H1 (cell line): Measurements from ENCODE around the gene SRRM4. TPM values are rescaled to one million over a fixed set of nuclear protein-coding genes. Genes with fewer than 3 reads are reported as not detected.

ENCODE experiments used
- CTCF ChIA-PET: fragments of 300-600 bp; sonication (Branson Sonifier 250); formaldehyde crosslinking; loops from one replicate; lab custom pipeline; 2021; ENCODE audit not compliant: partially characterized antibody; lab: Charles Lee
- POLR2A ChIA-PET: fragments of 300-600 bp; sonication (Branson Sonifier 250); formaldehyde crosslinking; loops from one replicate; lab custom pipeline; 2021; ENCODE audit warnings: inconsistent platforms; ENCODE audit not compliant: partially characterized antibody; lab: Charles Lee
- DNase-seq, 2 experiments: peaks; one replicate each; pipeline versions ENCODE4 v3.0.0 to v3.0.0-alpha.2; 2010 to 2022; ENCODE audit warnings: low spot score in 2 of 2, low read depth in 1 of 2, mixed read lengths in 1 of 2
- FAIRE-seq: peaks from 2 replicates; lab custom pipeline; 2011; peaks lifted over from hg19 to GRCh38; lab: Jason Lieb, UNC
- H2AFZ ChIP-seq: 2 replicates; pipeline ENCODE4 v1.8.1; 2012; ENCODE audit warnings: low read length, inconsistent platforms
- H2AK5ac ChIP-seq: 2 replicates; pipeline ENCODE4 v1.6.1; 2013; ENCODE audit warnings: low read depth, low read length
- H2BK120ac ChIP-seq: replicated peaks from 2 replicates; pipeline ENCODE3; 2013; ENCODE audit warnings: low read depth, low read length, inconsistent platforms
- H2BK12ac ChIP-seq: 2 replicates; pipeline ENCODE4 v1.6.1; 2013; ENCODE audit warnings: low read depth, low read length
- H2BK15ac ChIP-seq: 2 replicates; pipeline ENCODE4 v1.6.1; 2013; ENCODE audit warnings: low read length
- H2BK20ac ChIP-seq: 2 replicates; pipeline ENCODE4 v1.6.1; 2013; ENCODE audit warnings: low read length
- H2BK5ac ChIP-seq: 2 replicates; pipeline ENCODE4 v1.6.1; 2013; ENCODE audit warnings: low read depth, low read length
- H3K14ac ChIP-seq: 2 replicates; pipeline ENCODE4 v1.6.1; 2013; ENCODE audit warnings: inconsistent platforms; ENCODE audit not compliant: insufficient read length
- H3K18ac ChIP-seq: 2 replicates; pipeline ENCODE4 v1.6.1; 2013; ENCODE audit warnings: low read length; ENCODE audit errors: extremely low read depth
- H3K23ac ChIP-seq: 2 replicates; pipeline ENCODE4 v1.6.1; 2013; ENCODE audit warnings: inconsistent platforms; ENCODE audit not compliant: insufficient read length
- H3K23me2 ChIP-seq: 2 replicates; pipeline ENCODE4 v1.6.1; 2013; ENCODE audit warnings: low read depth, low read length
- H3K27ac ChIP-seq: 2 replicates; pipeline ENCODE4 v1.6.1; 2011; ENCODE audit warnings: low read depth, low read length, inconsistent platforms
- H3K27me3 ChIP-seq, 4 experiments: replicated peaks in 1 of 4; 1 replicate in 1 of 4; 2 replicates in 3 of 4; pipeline versions ENCODE4 v1.6.1 to v1.8.1; 2011 to 2013; ENCODE audit warnings: low read length in 3 of 4, mild to moderate bottlenecking in 3 of 4, inconsistent platforms in 2 of 4, mixed read lengths in 2 of 4, moderate library complexity in 1 of 4; ENCODE audit not compliant: control insufficient read depth in 3 of 4, insufficient read depth in 3 of 4; ENCODE audit errors: extremely low read depth in 1 of 4
- H3K36me3 ChIP-seq, 4 experiments: 2 replicates each; pipeline versions ENCODE4 v1.6.1 to v1.8.1; 2011 to 2013; ENCODE audit warnings: mild to moderate bottlenecking in 4 of 4, low read length in 3 of 4, moderate library complexity in 2 of 4, control low read depth in 1 of 4, inconsistent platforms in 1 of 4; ENCODE audit not compliant: insufficient read depth in 4 of 4, control insufficient read depth in 2 of 4
- H3K4ac ChIP-seq: replicated peaks from 2 replicates; pipeline ENCODE3; 2013; ENCODE audit warnings: low read length, low read depth, mixed read lengths, inconsistent platforms; ENCODE audit not compliant: insufficient read length
- H3K4me1 ChIP-seq, 4 experiments: replicated peaks in 1 of 4; 1 replicate in 1 of 4; 2 replicates in 3 of 4; pipeline versions ENCODE4 v1.6.1 to v1.8.1; 2011 to 2013; ENCODE audit warnings: low read length in 3 of 4, inconsistent platforms in 2 of 4, mixed read lengths in 1 of 4; ENCODE audit not compliant: insufficient read depth in 4 of 4, control insufficient read depth in 3 of 4
- H3K4me2 ChIP-seq, 2 experiments: 2 replicates each; pipeline versions ENCODE4 v1.6.1 to v1.8.1; 2011 to 2013; ENCODE audit warnings: low read depth in 2 of 2, low read length in 2 of 2, control low read depth in 1 of 2, inconsistent platforms in 1 of 2, mild to moderate bottlenecking in 1 of 2; ENCODE audit not compliant: insufficient read depth in 1 of 2
- H3K4me3 ChIP-seq, 4 experiments: fragments of 200-600, 300-600 bp in 1 of 4; sonication (generic), shearing (Covaris generic), sonication (Bioruptor Twin) in 1 of 4; 2 replicates each; pipeline versions ENCODE4 v1.5.1 to v1.8.1; 2011 to 2016; ENCODE audit warnings: low read length in 4 of 4, low read depth in 3 of 4, control low read depth in 2 of 4, inconsistent platforms in 2 of 4, mild to moderate bottlenecking in 2 of 4, mixed read lengths in 1 of 4, moderate library complexity in 1 of 4; ENCODE audit not compliant: insufficient read depth in 2 of 4; ENCODE audit errors: extremely low read depth in 1 of 4
- H3K56ac ChIP-seq: replicated peaks from 2 replicates; pipeline ENCODE3; 2013; ENCODE audit warnings: low read depth, mild to moderate bottlenecking, mixed read lengths, low read length, inconsistent platforms; ENCODE audit not compliant: insufficient read length
- H3K79me1 ChIP-seq: 2 replicates; pipeline ENCODE4 v1.6.1; 2013; ENCODE audit warnings: low read depth, low read length, control low read depth
- H3K79me2 ChIP-seq, 2 experiments: 2 replicates each; pipeline versions ENCODE4 v1.6.1 to v1.8.1; 2012 to 2013; ENCODE audit warnings: low read length in 2 of 2, mild to moderate bottlenecking in 2 of 2, inconsistent platforms in 1 of 2; ENCODE audit not compliant: insufficient read depth in 2 of 2, control insufficient read depth in 1 of 2
- H3K9ac ChIP-seq, 4 experiments: replicated peaks in 1 of 4; 1 replicate in 1 of 4; 2 replicates in 3 of 4; pipeline versions ENCODE4 v1.6.1 to v1.8.1; 2011 to 2013; ENCODE audit warnings: low read depth in 3 of 4, low read length in 3 of 4, control low read depth in 2 of 4, mild to moderate bottlenecking in 2 of 4, moderate library complexity in 2 of 4, inconsistent platforms in 1 of 4; ENCODE audit errors: extremely low read depth in 1 of 4
- H3K9me3 ChIP-seq, 2 experiments: 2 replicates each; pipeline versions ENCODE4 v1.6.1 to v1.8.1; 2012 to 2013; ENCODE audit warnings: mild to moderate bottlenecking in 2 of 2, moderate library complexity in 2 of 2, control low read depth in 1 of 2, inconsistent platforms in 1 of 2, low read depth in 1 of 2, low read length in 1 of 2, mixed read lengths in 1 of 2; ENCODE audit not compliant: insufficient read depth in 2 of 2
- H4K20me1 ChIP-seq, 2 experiments: replicated peaks in 1 of 2; 2 replicates each; pipeline versions ENCODE3 to v1.8.1; 2011 to 2013; ENCODE audit warnings: inconsistent platforms in 2 of 2, low read length in 2 of 2, mild to moderate bottlenecking in 1 of 2; ENCODE audit not compliant: insufficient read depth in 2 of 2, control insufficient read depth in 1 of 2
- H4K5ac ChIP-seq: 2 replicates; pipeline ENCODE4 v1.6.1; 2013; ENCODE audit warnings: low read length, low read depth, mixed read lengths, inconsistent platforms; ENCODE audit not compliant: insufficient read length
- H4K8ac ChIP-seq: 2 replicates; pipeline ENCODE4 v1.8.0; 2013; ENCODE audit warnings: mild to moderate bottlenecking, moderate library complexity, low read length, inconsistent platforms; ENCODE audit not compliant: insufficient read depth; ENCODE audit errors: extremely low read depth
- H4K91ac ChIP-seq: replicated peaks from 2 replicates; pipeline ENCODE3; 2013; ENCODE audit warnings: low read length, mixed read lengths, inconsistent platforms; ENCODE audit not compliant: insufficient read length
- ASH2L ChIP-seq: fragments of 200-600, 300-600 bp; sonication (generic); IDR thresholded peaks from one replicate; pipeline ENCODE4 v1.7.1; 2017; ENCODE audit warnings: low read length
- BACH1 ChIP-seq: IDR thresholded peaks from 2 replicates; pipeline ENCODE4 v1.6.1; 2012; ENCODE audit warnings: low read length, improper control_type of control experiment
- CHD2 ChIP-seq: IDR thresholded peaks from 2 replicates; pipeline ENCODE4 v1.6.1; 2012; ENCODE audit warnings: low read length, improper control_type of control experiment
- CTBP2 ChIP-seq: IDR thresholded peaks from 2 replicates; pipeline ENCODE4 v1.7.0; 2011; ENCODE audit warnings: borderline replicate concordance, mild to moderate bottlenecking, moderate library complexity, mixed read lengths, low read length; ENCODE audit not compliant: insufficient read depth, insufficient read length
- EP300 ChIP-seq, 2 experiments: IDR thresholded peaks; 1 replicate in 1 of 2; 2 replicates in 1 of 2; pipeline ENCODE4 v1.6.1; 2011 to 2012; ENCODE audit warnings: low read depth in 2 of 2, low read length in 2 of 2, mild to moderate bottlenecking in 2 of 2, borderline replicate concordance in 1 of 2, inconsistent platforms in 1 of 2, moderate library complexity in 1 of 2
- FOSL1 ChIP-seq: IDR thresholded peaks from 2 replicates; pipeline ENCODE4 v1.6.1; 2011; ENCODE audit warnings: mild to moderate bottlenecking, low read depth, low read length, moderate library complexity; ENCODE audit not compliant: insufficient read depth
- GABPA ChIP-seq: IDR thresholded peaks from 2 replicates; pipeline ENCODE4 v1.6.1; 2011; ENCODE audit warnings: mild to moderate bottlenecking, low read length, moderate library complexity, borderline replicate concordance; ENCODE audit not compliant: insufficient read depth
- NANOG ChIP-seq: IDR thresholded peaks from 2 replicates; pipeline ENCODE4 v1.6.1; 2011; ENCODE audit warnings: low read length, low read depth, mild to moderate bottlenecking, inconsistent platforms; ENCODE audit not compliant: insufficient read depth, poor library complexity, severe bottlenecking
- NRF1 ChIP-seq: IDR thresholded peaks from 2 replicates; pipeline ENCODE4 v1.6.1; 2011; ENCODE audit warnings: mild to moderate bottlenecking, low read depth, low read length, improper control_type of control experiment
- PHF8 ChIP-seq: fragments of 200-600 bp; sonication (generic); conservative IDR thresholded peaks from 2 replicates; pipeline ENCODE4 v1.7.1; 2012; ENCODE audit warnings: low read depth, mild to moderate bottlenecking, inconsistent platforms, low read length, moderate library complexity
- TAF7 ChIP-seq: optimal IDR thresholded peaks from 2 replicates; pipeline ENCODE3; 2011; ENCODE audit warnings: low read depth, mild to moderate bottlenecking, inconsistent platforms, low read length, moderate library complexity, borderline replicate concordance
- WGBS, 2 experiments: shearing (Covaris generic) in 1 of 2; methylation state at CpG; one replicate each; pipeline versions ENCODE4 v1.1.6 to v1.1.7; 2013 to 2015; ENCODE audit warnings: low lambda C conversion rate in 2 of 2, mixed read lengths in 2 of 2, inconsistent platforms in 1 of 2, low coverage in 1 of 2, missing lambda C conversion rate in 1 of 2; ENCODE audit not compliant: insufficient replicate concordance in 2 of 2, insufficient coverage in 1 of 2, insufficient read length in 1 of 2; ENCODE audit errors: extremely low coverage in 1 of 2, missing lambda C conversion rate in 1 of 2; 5-methylcytosine and 5-hydroxymethylcytosine counted together
- polyA plus RNA-seq, 7 experiments: library from polyadenylated mRNA; depleted of rRNA in 3 of 7; stranded (reverse) in 5 of 7; unstranded in 2 of 7; fragments of >200 nt in 5 of 7; fragments of 200-250 nt in 2 of 7; gene quantifications; 1 replicate in 5 of 7; 2 replicates in 1 of 7; 4 replicates in 1 of 7; pipeline versions ENCODE4 v1.2.1 to v1.2.3, GENCODE V29; 2011 to 2013; ENCODE audit warnings: missing spikeins in 2 of 7, mixed read lengths in 2 of 7
- total RNA-seq: library from RNA; stranded (reverse); fragmentation: NEBNext Ultra II Directional; extraction: Animal tissue kit (Norgen Biotek cat#: 25700); gene quantifications from 2 replicates; pipeline ENCODE4 v1.2.1, GENCODE V29; 2021

The SRRM4 gene
- total and polyA plus RNA-seq, 2 of the 8 experiments (the other 6 are each of a cell fraction or from before 2014, with no cell fraction given) = 0.53 to 1.1 TPM

GRCh38 chr12:119198440-119198839 is 217.1 kb downstream of the SRRM4 start:
- FAIRE-seq = no peak
- Histone ChIP-seq H2AK5ac (no peak overlapping the region), H2BK15ac (no peak overlapping the region), H2BK20ac (0 out of 2 replicates have a peak overlapping the region, but pooled peaks have one; percentile 80), H2BK5ac (no peak overlapping the region), H4K20me1 (no peaks in the 10 kb centered on the region), H3K9me3 (no peaks in the 10 kb centered on the region), H3K79me2 (no peaks in the 10 kb centered on the region), H3K27ac (no peak overlapping the region), H3K18ac (no peak overlapping the region; the same call in 1 of the 2 replicates), H4K5ac (no peak overlapping the region), H3K4me2 (no peak overlapping the region), H3K79me1 (no peaks in the 10 kb centered on the region), H3K4me3 (no peak overlapping the region), H4K8ac (no peak overlapping the region), H2AFZ (no peak overlapping the region), H2BK12ac (no peak overlapping the region), H4K91ac (no peak overlapping the region), H3K27me3 (no peaks in the 10 kb centered on the region), H3K23ac (no peak overlapping the region), H3K4ac (no peak overlapping the region), H3K36me3 (peaks cover 0 to 4% (median 1%) of the 10 kb centered on the region in 4 experiments; a peak in 1 of 8 replicates), H3K4me1 (peaks cover 8 to 16% (median 12%) of the 10 kb centered on the region in 4 experiments), H3K56ac (no peak overlapping the region), H2BK120ac (no peak overlapping the region), H3K14ac (no peak overlapping the region), H3K9ac (no peak overlapping the region), H3K23me2 (no peaks in the 10 kb centered on the region; the same call in 1 of the 2 replicates)
- 100% methylated on average over 2 of the region's 2 CpGs; no CpG with 5 or more reads in 1 of the 2 experiments for WGBS, 2 experiments
- ChIA-PET POLR2A (interaction anchor here (0.6 kb wide), 1 partner anchor 8 kb away, joined by 4 read pairs; no protein-coding TSS in a partner anchor), CTCF (interaction anchor here (0.6 to 1.1 kb wide), 2 partner anchors 37 to 95 kb away, joined by 4 read pairs; no protein-coding TSS in a partner anchor)
- TF ChIP-seq CTBP2 (no peak), EP300 (IDR thresholded peaks at IDR 0.05; ENCODE audit: borderline replicate concordance in 1 of 2, low read depth in 2 of 2, low read length in 2 of 2) (no peak), NANOG (no peak), TAF7 (no peak), NRF1 (no peak), BACH1 (no peak), ASH2L (no peak), GABPA (no peak), PHF8 (no peak), FOSL1 (no peak), CHD2 (no peak)
- DNase-seq = no peak
